GM21515 (cell line): ENCODE measurements around the gene FAM72B.
"Not testable (repeated sequence)": the region's sequence is repeated elsewhere in the genome, so short reads cannot be mapped to it uniquely, and the experiment has no call there.

Experiments used
- ATAC-seq: cut with Tn5 transposase; IDR thresholded peaks from one replicate; pipeline ENCODE4 v1.9.1; 2021; ENCODE audit not compliant: unreplicated experiment

Gene FAM72B

DNA sequence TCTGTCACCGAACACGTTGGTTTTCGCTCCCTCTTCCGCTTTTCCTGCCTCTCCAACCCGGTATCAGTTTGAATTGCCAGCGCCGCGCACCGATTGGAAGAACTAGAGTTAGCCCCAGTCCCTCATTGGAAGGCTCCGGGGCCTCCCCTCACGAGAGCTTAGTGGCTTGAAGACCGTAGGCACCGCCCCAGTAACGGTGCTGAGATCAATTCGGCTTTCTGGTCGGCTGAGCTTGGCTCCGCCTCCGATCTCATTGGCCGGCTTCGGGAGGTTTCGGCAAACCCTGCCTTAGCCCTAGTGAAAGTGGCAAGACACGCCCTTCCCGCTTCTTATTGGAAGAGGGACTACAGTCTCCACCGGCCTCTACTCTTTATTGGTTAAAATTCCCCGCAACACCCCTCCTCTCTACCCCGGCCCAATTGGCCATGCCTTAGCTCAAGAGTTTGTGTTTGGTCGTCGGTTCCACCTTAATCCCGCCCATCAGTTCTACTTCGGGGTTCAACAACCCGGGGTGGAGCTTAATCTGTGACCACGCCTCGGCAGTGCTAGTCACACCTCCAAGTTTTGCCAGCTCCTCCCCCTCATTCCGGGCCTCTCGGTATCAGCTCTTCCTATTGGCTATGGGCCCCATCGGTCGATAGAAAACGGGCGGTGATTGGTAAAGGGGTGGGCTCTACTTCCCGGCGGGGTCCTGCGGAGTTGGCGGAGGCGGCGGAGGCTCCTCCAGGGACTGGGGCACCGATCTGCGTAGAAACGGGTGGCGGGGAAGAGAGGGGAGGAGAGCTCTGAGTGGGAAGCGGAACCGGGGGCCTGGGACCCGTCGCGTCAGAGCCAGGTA is at the start of gene FAM72B, which contains the start of gene SRGAP2C:
FAM72B (minus strand) TSS at position 51 of the 838 bp plus-strand sequence. CDS start 851 bp downstream, outside the sequence.
SRGAP2C (plus strand) TSS at position 686 of the 838 bp plus-strand sequence. CDS start 2,472 bp downstream, outside the sequence.
- peak; percentile 86 for ATAC-seq

GRCh38 chr1:121232445-121233125 is 48.4 kb upstream of the FAM72B start:
- ATAC-seq = peak; percentile 71

GRCh38 chr1:121230636-121231035 is 46.5 kb upstream of the FAM72B start:
- not testable (repeated sequence) for ATAC-seq

- not testable (repeated sequence) for ATAC-seq
Observed at GRCh38 chr1:121227544-121228330, 43.6 kb upstream of the FAM72B start.

DNA sequence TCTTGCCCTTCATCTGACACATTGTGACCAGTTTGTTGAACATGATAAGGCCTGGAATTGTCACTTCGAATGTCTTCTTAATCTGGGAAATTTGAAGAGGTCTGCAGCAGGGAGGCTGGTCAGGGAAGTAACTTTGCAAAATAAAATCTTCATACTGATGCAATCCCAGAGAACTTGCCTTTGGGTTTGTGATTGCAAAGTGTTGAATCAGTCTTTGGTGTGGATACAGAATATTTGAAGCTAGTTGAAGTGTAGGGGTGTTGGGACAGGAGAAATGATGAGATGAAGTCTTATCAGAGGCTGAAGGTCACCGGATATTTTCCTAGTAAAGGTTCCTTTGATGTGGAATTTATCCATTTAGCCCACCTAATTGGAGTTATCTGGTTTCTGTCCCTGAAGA is 42.8 kb upstream of the FAM72B start:
- not testable (repeated sequence) for ATAC-seq

DNA sequence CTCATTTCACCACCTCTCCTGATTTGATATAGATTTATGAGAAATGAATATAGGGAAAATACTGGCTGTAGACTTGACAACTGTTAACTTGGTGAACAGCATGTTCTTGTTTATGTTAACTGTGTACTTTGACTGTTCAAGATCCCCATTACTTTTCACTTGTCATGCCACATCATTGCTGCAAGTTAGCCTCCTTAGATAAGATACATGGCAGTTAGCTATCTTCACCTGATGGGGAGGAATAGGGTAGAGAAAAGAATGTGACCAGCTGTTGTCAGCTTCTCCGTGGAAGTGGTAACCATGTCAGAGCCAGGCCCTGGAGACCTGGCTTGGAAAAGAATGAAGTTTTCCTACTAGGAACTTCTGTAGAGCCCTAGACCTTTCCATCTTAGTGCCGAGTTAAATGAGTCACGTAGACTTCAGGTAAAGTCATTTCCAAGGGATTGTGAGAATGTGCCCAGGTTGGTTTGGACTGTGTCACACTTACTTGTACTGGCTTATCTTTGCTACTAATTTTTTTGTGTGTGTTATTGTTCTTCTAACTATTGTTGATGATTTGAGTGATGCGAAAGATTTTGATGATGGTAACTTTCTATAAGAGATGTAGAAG is 42.3 kb upstream of the FAM72B start:
- not testable (repeated sequence) for ATAC-seq

- peak; percentile 98 for ATAC-seq
Observed at GRCh38 chr1:121224714-121225113, 40.6 kb upstream of the FAM72B start.

GRCh38 chr1:121221770-121222169 is 37.6 kb upstream of the FAM72B start:
- not testable (repeated sequence) for ATAC-seq

GRCh38 chr1:121216676-121217075 is 32.5 kb upstream of the FAM72B start:
- ATAC-seq = not testable (repeated sequence)

- not testable (repeated sequence) for ATAC-seq
Observed at GRCh38 chr1:121215699-121216417, 31.7 kb upstream of the FAM72B start.

DNA sequence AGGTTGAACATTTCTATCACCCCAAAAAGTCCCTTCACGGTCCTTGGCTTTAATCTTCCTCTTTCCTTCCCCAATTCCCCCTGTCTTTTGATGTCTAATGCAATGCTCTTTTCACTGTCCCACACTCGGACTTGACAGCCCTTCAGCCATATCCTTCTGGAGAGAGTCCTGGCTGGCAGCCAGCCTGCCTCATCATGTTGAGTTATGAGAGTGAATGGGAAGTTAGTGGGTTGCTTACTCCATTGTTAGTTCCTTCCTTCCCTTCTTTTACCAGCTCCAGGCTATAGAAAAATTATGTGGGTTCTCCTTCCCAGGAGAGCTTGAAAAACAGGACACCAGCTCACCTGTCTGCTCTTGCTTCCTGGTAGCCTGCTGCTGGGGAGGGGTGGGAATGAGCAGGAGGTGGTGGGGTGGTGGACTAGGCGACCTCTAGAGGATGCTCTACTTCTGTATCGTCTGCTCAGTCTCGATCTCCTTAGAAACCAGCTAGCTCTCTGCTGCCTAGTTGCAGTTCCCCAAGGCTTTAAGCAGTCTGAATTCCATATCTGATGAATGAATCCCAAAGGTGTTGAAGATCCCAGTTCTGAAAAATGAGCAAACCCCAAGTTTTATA is 30.5 kb upstream of the FAM72B start:
- not testable (repeated sequence) for ATAC-seq

DNA sequence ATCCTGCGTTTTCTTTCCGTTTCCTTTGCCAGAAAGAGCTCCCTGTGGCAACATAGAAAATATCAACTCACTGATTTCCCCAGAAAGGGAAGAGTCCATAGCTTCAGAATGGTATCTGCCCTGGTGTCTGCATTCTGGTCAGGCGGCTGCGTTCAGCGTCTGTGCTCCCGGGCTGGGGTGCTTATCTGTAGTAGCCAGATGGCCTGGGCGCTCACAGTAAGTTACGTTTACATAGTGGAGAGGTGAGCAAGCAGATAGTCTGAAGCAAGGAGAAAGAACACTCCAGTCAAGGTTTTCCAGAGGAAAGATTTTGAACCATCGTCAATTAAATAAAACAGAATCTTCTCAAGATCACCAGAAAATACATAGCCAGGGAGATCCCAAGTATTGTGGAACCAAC is 29.4 kb upstream of the FAM72B start:
- ATAC-seq = not testable (repeated sequence)

DNA sequence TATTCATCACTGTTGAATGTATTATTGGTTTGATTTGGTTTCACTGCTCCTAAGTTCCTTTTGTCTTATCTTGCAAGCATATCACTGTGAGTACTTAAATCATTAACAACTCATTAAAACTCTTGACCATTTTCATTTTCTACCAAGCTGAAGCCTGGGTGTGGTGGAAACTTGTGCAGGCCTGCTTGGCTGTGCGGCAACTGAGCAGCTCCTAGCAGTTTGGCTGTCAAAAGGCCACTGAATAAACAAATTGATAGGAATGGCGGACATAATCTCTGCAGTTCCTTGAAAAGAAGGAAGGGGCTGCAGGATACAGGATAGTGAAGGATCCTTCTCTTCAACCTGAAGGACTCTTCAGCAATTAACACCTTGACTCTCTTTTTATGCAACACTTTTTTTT is 26.6 kb upstream of the FAM72B start:
- ATAC-seq = not testable (repeated sequence)

DNA sequence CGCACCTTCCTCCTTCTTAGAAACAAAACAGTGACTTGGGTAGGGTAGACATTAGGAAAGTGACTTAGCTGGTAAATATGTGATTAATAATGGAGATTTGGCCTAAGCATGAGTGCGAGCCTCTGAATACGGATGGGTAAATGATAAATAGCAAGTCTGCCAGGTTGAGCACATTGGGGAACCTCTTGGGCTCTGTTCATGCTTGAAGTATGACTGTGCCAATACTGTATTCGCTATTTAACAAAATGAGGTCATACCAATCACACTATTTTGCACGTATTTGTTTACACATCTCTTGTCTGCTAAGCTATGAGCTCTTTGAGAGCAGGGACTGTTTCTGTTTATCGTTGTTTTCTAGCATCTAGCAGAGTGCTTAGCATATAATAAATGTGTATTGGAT is 24.2 kb upstream of the FAM72B start:
- ATAC-seq = not testable (repeated sequence)

DNA sequence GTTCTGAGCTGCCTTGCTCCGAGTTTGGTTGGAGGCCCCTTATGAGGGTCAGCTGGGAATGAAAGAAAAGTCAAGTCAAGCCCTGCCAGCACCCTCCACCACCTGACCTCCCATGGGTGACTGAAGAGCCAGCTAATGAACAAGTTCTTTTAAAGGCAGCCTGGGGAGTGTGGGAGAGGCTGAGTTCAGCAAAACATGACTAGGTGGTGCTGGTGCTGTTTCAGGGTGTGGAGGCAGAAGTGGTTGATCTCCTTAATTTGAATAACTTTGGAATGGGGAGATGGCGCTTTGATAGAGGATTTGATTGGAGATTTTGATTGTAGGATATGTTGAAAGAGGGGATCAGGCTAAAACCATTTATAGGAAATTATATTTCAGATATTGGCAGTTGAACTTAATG is 23.2 kb upstream of the FAM72B start:
- ATAC-seq = not testable (repeated sequence)

- ATAC-seq = not testable (repeated sequence)
Observed at GRCh38 chr1:121205786-121206711, 21.9 kb upstream of the FAM72B start.

DNA sequence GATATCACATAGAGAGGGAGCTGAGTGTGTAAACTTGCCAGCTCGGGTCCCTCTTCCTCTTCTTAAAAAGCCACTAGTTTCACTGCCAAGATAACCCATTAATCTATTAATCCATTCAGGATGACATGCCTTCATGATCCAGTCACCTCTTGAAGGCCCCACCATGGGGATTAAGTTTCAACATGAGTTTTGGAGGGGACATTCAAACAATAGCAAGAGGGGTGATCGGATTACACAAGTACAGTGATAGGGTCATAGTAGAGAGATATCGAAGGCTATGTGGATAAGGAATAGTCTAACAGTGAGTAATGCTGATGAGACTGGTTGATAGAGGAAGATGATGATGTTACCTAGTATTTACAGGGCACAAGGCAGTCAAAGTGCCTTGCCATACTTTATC is 18.8 kb upstream of the FAM72B start:
- ATAC-seq = not testable (repeated sequence)
